Measurements from ENCODE around the gene WFDC11. TPM values are rescaled to one million over a fixed set of nuclear protein-coding genes. Genes with fewer than 3 reads are reported as not detected.
"Not testable (repeated sequence)": the region's sequence is repeated elsewhere in the genome, so short reads cannot be mapped to it uniquely, and the experiment has no call there.

Gene WFDC11
- polyA plus RNA-seq, 1 experiment: not detected

DNA sequence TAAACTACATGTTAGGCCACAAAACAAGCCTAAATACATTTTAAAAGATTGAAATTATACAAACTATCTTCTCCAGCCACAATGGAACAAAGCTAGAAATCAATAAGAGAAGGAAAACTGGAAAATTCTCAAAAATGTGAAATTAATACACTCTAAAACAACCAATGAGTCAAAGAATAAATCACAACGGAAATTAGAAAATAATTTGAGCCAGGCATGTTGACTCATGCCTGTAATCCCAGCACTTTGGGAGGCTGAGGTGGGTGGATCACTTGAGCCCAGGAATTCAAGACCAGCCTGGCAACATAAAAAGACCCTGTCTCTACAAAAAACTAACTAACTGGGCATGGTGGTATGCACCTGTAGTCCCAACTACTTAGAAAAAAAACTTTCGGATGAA, 25.5 kb upstream of the WFDC11 start:
- ChIA-PET CTCF (no interaction called here), POLR2A (no interaction called here)
- Histone ChIP-seq H3K27me3 (ENCODE audit: control insufficient read depth, insufficient read depth, low read length) (no peaks in the 10 kb centered on the region), H3K36me3 (ENCODE audit: control insufficient read depth, insufficient read depth, low read length) (no peaks in the 10 kb centered on the region), H3K4me3 (ENCODE audit: low read depth, low read length) (no peak overlapping the region)
- no peak for DNase-seq (ENCODE audit: low read depth)
- TF ChIP-seq, protein P1, sequence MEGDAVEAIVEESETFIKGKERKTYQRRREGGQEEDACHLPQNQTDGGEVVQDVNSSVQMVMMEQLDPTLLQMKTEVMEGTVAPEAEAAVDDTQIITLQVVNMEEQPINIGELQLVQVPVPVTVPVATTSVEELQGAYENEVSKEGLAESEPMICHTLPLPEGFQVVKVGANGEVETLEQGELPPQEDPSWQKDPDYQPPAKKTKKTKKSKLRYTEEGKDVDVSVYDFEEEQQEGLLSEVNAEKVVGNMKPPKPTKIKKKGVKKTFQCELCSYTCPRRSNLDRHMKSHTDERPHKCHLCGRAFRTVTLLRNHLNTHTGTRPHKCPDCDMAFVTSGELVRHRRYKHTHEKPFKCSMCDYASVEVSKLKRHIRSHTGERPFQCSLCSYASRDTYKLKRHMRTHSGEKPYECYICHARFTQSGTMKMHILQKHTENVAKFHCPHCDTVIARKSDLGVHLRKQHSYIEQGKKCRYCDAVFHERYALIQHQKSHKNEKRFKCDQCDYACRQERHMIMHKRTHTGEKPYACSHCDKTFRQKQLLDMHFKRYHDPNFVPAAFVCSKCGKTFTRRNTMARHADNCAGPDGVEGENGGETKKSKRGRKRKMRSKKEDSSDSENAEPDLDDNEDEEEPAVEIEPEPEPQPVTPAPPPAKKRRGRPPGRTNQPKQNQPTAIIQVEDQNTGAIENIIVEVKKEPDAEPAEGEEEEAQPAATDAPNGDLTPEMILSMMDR (IDR thresholded peaks at IDR 0.05; ENCODE audit: insufficient read depth, low read depth, low read length): no peak

DNA sequence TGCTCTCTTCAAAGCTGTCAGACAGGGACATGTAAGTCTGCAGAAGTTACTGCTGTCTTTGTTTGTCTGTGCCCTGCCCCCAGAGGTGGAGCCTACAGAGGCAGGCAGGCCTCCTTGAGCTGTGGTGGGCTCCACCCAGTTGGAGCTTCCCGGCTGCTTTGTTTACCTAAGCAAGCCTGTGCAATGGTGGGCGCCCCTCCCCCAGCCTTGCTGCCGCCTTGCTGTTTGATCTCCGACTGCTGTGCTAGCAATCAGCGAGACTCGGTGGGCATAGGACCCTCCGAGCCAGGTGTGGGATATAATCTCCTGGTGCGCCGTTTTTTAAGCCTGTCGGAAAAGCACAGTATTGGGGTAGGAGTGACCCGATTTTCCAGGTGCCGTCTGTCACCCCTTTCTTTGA, 23.3 kb upstream of the WFDC11 start:
- H3K4me3 ChIP-seq (ENCODE audit: low read depth, low read length); CTCF ChIA-PET; H3K36me3 ChIP-seq (ENCODE audit: control insufficient read depth, insufficient read depth, low read length); POLR2A ChIA-PET; H3K27me3 ChIP-seq (ENCODE audit: control insufficient read depth, insufficient read depth, low read length); DNase-seq (ENCODE audit: low read depth): not testable (repeated sequence)

DNA sequence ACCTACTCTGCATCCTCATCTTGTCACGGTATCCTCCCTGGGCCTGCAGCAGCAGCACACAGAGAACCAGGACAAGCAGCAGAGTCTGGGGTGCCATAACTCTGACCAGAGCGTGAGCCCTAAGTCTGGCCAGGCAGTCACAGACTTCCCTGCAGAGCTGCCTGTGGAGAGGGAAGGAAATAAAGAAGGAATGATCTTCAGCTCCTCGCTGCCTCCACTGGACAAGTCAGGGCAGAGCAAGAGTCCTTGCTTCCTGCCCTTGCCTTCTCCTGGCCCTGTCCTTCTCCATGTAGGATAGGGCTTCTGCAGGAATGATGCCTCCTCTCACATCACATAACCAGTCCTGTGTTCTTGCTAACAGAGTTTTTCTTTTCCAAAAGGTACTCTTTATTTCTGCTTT, 15.9 kb upstream of the WFDC11 start:
- H3K27me3 ChIP-seq (ENCODE audit: control insufficient read depth, insufficient read depth, low read length): no peaks in the 10 kb centered on the region
- ChIA-PET POLR2A (no interaction called here), CTCF (no interaction called here)
- DNase-seq (ENCODE audit: low read depth): no peak
- TF ChIP-seq, protein P1 (IDR thresholded peaks at IDR 0.05; ENCODE audit: insufficient read depth, low read depth, low read length): no peak; the same call in 1 of the 2 replicates
- H3K36me3 ChIP-seq (ENCODE audit: control insufficient read depth, insufficient read depth, low read length): no peaks in the 10 kb centered on the region
- H3K4me3 ChIP-seq (ENCODE audit: low read depth, low read length): no peak overlapping the region

DNA sequence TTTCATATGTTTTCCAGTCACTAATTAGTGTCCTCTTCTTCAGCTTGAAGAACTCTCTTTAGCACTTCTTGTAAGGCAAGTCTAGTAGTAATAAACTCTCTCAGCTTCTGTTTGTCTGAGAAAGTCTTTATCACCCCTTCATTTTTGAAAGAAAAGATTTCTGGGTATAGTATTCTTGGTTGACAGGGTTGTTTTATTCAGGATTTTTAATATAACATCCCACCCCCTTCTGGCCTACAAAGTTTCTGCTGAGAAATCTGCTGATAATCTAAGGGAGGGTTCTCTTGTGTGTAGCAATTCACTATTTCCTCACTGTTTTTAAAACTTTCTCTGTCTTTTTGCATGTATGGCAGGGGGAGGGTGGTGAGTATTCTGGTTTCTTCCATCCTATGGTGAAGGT, 9.6 kb upstream of the WFDC11 start:
- CTCF ChIA-PET: interaction anchor here (0.6 kb wide), 1 partner anchor 87 kb away, joined by 3 read pairs; no protein-coding TSS in a partner anchor
- TF ChIP-seq, protein P1 (IDR thresholded peaks at IDR 0.05; ENCODE audit: insufficient read depth, low read depth, low read length): no peak
- no peaks in the 10 kb centered on the region for H3K36me3 ChIP-seq (ENCODE audit: control insufficient read depth, insufficient read depth, low read length)
- POLR2A ChIA-PET: no interaction called here
- no peaks in the 10 kb centered on the region for H3K27me3 ChIP-seq (ENCODE audit: control insufficient read depth, insufficient read depth, low read length)
- DNase-seq (ENCODE audit: low read depth): no peak
- no peak overlapping the region for H3K4me3 ChIP-seq (ENCODE audit: low read depth, low read length)

DNA sequence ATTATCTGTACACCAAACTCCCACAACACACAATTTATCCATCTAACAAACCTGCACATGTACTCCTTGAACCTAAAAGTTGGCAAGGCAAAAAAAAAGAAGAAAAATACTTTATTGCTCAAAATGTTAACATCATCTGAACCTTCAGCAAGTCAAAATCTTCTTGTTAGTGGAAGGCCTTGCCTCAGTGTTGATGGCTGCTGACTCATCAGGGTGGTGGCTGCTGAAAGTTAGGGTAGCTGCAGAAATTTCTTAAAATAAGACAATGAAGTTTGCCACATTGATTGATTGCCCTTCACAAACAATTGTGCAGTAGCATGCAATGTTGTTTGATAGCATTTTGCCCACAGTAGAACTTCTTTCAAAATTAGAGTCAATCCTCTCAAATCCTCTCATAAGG, 2.7 kb upstream of the WFDC11 start:
- CTCF ChIA-PET: no interaction called here
- no peaks in the 10 kb centered on the region for H3K36me3 ChIP-seq (ENCODE audit: control insufficient read depth, insufficient read depth, low read length)
- no peak for DNase-seq (ENCODE audit: low read depth)
- POLR2A ChIA-PET: no interaction called here
- H3K27me3 ChIP-seq (ENCODE audit: control insufficient read depth, insufficient read depth, low read length): no peaks in the 10 kb centered on the region
- H3K4me3 ChIP-seq (ENCODE audit: low read depth, low read length): no peak overlapping the region
- TF ChIP-seq, protein P1 (IDR thresholded peaks at IDR 0.05; ENCODE audit: insufficient read depth, low read depth, low read length): no peak

DNA sequence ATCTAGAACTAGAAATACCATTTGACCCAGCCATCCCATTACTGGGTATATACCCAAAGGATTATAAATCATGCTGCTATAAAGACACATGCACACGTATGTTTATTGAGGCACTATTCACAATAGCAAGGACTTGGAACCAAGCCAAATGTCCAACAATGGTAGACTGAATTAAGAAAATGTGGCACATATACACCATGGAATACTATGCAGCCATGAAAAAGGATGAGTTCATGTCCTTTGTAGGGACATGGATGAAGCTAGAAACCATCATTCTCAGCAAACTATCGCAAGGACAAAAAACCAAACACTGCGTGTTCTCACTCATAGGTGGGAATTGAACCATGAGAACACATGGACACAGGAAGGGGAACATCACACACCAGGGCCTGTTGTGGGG, 13.0 kb downstream of the WFDC11 start:
- H3K4me3 ChIP-seq (ENCODE audit: low read depth, low read length); H3K27me3 ChIP-seq (ENCODE audit: control insufficient read depth, insufficient read depth, low read length); CTCF ChIA-PET; DNase-seq (ENCODE audit: low read depth); POLR2A ChIA-PET; H3K36me3 ChIP-seq (ENCODE audit: control insufficient read depth, insufficient read depth, low read length): not testable (repeated sequence)

DNA sequence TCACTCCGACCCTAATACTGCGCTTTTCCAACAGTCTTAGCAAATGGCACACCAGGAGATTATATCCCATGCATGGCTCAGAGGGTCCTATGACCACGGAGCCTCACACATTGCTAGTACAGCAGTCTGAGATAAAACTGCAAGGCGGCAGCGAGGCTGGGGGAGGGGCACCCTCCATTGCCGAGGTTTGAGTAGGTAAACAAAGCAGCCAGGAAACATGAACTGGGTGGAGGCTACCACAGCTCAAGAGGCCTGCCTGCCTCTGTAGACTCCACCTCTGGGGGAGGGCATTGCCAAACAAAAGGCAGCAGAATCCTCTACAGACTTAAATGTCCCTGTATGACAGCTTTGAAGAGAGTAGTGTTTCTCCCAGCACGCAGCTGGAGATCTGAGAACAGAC, 18.3 kb downstream of the WFDC11 start:
- H3K4me3 ChIP-seq (ENCODE audit: low read depth, low read length); H3K36me3 ChIP-seq (ENCODE audit: control insufficient read depth, insufficient read depth, low read length); POLR2A ChIA-PET; DNase-seq (ENCODE audit: low read depth); CTCF ChIA-PET; H3K27me3 ChIP-seq (ENCODE audit: control insufficient read depth, insufficient read depth, low read length): not testable (repeated sequence)
